SKM-1 (cell line): ENCODE measurements around the gene ZNF646.
A peak's percentile ranks its signal among the peaks of the same experiment; 100 is the strongest.
"Not testable (repeated sequence)": the region's sequence is repeated elsewhere in the genome, so short reads cannot be mapped to it uniquely, and the experiment has no call there.

Experiments used
- DNase-seq: peaks from one replicate; lab custom pipeline; 2025; ENCODE audit not compliant: unreplicated experiment; lab: John Stamatoyannopoulos, UW

ZNF646 gene

DNA sequence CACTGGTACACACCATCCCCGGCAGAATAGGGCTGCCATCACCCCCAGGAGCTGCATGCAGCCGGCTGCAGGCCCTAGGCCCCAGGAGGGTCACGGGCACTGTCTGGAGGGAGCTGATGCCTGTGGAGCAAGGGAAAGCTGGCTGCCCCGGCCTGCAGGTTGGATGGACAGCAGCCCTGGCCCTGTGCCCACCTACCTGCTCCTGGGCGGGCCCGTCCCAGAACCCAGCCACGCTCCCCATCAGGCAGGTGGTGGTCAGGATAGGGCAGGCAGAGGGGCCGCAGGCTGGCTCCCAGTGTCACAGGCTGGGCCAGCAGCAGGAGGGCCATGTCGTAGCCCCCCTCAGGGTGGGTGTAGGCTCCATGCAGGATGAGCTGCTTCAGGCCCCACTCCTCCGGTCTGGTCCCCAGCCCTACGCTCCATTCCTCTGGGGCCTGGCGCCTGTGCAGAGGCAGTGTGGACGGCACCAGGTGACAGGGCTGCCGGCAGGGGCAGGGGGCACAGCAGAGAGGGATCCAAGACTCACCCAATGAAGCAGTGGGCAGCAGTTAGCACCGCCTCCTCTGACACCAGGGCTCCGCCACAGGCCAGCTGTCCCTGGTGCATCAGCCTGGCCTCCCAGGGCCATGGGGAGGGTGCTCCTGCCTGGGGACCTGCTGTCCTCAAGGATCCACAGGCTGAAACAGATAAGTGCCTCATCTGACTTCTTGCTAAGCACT is 10.5 kb downstream of the ZNF646 start:
- no peak for DNase-seq

DNA sequence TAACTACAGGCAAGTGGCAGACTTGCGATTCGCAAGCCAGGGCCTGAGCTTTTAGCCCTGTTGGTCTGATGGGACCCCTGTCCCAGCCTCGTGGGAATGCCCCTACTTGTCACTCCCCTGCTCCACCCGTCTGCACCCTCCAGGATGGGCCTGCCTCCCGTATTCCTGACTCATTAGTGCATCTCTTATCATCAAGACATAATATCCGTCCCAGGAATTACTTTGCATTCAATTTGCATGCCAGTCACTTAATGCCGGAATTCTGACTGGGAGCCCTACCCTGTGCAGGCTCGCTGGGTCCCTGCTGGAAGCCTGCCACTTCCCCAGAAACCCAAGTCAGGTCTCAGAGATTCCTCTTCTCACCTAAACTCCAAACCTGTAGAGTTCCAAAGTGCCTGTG is 11.2 kb downstream of the ZNF646 start:
- DNase-seq, result no peak

DNA sequence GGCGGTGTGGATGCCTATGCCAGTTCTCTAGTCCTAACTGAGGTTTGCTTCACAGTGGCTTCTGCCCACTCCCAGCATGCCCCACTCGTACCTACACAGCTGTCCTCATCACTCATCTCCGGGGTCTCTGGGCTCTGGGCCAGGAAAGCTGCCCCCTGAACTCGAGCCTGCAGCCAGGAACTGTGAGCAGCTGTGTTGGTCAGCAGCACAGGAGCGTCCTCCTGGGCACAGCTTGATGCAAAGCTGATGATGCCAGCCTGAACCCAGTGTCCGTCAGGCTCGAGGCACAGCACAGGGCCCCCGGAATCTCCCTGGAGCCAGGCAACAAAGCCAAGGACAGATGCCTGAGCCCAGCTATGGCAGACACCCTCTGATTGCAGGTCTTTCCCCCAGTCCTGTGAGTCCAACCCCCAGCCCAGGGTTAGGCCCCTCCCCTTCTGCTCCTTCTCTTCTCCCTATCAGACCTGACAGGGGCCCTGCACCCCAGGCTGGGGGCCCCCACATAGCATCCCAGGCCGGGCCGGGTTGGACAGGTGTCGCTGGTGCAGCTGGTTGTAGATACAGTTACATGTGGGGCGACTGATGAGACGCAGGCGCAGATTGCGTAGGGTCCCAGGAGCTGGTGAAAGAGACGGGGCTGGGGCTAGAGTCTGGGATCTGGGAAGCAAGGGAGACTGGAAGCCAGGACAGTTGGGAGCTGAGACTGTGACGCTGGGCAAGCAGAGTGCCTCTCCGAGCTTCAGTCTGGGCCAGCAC is 11.8 kb downstream of the ZNF646 start:
- no peak for DNase-seq

- no peak for DNase-seq
Observed at GRCh38 chr16:31086629-31086906, 12.3 kb downstream of the ZNF646 start.

GRCh38 chr16:31087481-31087880 is 13.3 kb downstream of the ZNF646 start:
- DNase-seq, result no peak

DNA sequence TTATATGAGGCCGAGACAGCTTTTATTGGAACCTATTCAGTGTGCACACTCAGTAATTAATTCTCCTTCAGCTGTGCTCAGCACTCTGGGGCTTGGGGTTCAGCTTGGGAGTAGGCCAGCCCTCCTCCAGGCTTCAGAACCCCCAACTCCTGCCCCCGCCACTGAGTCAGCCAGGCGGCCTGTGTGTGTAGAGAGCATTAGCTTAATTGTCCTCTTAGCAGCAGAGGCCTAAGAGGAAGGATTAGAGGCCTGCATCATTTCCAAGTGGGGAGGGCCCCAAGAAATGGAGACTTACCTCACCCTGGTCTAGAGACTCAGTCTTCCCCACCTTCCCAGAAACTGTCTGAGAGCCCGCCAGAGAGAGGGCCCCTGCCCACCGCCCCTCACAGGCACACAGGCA is 13.7 kb downstream of the ZNF646 start:
- DNase-seq, result no peak

DNA sequence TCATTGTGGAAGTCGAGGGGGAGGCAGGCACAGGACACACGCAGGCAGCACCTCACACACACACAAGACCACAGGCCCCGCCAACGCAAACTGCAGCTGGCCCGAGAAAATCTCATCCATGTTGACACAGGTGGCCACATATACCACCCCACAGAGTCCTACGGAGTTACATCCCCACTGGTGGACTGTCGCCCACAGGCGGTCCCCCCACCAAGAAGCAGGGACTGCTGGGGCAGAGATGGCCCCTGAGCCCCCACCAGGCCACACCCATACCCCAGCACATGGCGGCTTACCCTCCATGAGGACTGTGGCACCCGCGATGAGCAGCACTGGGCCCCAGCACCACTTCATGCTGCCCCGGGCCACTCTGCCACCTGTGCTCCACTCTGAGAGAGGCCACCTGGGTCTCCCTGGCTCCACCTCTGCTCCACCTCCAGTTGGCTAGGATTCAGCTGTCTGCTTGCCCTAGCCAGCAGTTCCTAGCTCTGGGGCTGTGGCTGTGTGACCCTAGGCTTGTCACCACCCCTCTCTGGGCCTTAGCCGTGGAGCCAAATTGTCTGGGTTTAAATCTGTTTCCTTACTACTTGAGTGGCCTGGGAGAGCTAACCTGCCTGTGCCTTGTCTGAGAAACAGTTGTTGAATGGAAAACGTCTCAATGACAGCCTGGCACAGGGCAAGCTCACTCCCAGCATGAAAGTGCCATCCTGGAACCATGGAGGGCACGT is 14.4 kb downstream of the ZNF646 start, which contains the start of gene PRSS53:
Gene PRSS53 (minus strand): TSS at position 485 of the 725 bp plus-strand sequence. CDS start 134 bp downstream, at position 351.
- no peak for DNase-seq

DNA sequence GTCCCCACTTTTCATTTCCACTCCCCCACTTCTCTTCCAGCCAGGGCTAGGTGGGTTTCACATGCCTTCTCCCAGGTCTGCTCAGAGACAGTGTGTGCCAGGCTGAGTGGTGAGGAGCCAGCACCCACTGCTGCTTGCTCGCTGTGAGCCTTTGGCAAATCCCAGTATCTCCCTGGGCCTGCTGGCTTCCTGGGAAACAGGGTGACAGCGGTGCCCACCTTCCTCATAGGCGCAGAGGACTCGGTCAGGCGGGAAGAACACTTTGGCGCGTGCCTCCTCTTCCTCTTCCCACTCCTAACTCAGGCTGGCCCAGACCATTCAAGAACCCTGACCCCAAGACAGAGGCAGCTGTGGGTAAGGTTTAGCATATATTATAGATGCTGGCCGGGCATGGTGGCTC is 15.0 kb downstream of the ZNF646 start:
- DNase-seq, result no peak

- DNase-seq, result no peak
Observed at GRCh38 chr16:31090540-31090939, 16.3 kb downstream of the ZNF646 start.

GRCh38 chr16:31092330-31092729 is 18.1 kb downstream of the ZNF646 start:
- DNase-seq, result no peak

DNA sequence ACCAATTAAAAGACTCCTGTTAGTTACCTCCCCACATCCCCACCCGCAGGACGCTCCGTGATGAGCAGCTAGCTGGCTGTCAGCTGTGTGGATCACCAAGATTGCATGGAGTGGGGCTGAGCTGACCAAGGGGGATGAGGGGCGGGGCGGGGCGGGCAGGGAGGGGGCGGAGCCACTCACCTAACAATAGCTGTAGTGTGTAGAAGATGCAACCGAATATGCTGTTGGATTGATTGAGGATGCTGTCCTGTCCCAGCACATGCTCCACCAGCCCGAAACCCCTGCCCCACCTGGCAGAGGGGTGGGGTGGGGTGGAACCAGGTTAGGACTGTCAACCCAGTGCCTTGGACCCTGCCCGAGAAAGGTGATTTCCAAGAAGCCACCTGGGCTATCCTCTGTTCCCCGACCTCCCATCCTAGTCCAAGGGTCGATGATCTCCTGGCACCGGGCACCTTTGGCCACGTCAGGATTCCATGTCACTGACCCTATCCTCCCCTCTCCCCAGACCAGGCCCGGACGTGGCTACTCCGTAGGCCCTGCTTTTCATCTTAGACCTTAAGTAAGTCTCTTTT is 19.0 kb downstream of the ZNF646 start:
- no peak for DNase-seq

- no peak for DNase-seq
Observed at GRCh38 chr16:31094088-31094423, 19.8 kb downstream of the ZNF646 start.

- peak; percentile 98 for DNase-seq
Observed at GRCh38 chr16:31094424-31095120, 20.4 kb downstream of the ZNF646 start, which contains the start of gene VKORC1. TSS of gene VKORC1 (minus strand) at chr16:31094797. CDS start at chr16:31094729, 68 bp downstream.

DNA sequence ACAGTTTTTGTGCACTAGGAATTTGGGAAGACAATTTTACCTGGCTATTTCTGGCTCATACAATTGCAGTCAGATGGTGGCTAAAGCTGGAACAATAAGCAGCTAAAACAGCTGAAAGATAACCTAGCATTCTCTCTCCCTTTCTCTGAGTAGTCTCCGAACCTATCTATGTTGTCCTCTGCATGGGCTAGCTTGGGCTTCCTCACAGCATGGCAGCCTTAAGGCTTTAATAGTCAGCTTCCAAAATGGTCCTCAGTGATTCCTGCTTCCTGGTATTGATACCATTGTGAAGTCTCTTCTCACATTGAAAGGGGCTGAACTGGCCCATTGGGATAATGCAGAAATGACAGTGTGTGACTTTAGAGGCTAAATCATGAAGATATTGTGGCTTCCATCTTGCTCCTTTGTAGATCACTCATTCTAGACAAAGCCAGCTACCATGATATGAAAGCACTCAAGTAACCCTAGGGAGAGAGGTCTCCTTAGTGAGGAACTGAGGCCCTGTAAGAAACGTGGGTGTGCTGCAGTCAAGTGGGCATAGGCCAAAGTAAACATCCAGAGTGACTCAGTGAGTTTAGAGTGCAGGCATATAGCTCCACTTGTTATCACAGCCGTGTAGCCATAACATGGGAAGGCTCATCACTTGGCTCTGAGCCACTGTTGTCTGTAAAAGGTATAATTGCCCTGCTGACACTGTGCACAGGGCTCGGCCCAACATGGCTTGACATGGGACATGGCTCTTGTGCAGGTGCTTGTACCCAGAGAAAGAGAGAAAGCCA is 25.8 kb downstream of the ZNF646 start:
- no peak for DNase-seq

- DNase-seq, result not testable (repeated sequence)
Observed at GRCh38 chr16:31100876-31101641, 26.8 kb downstream of the ZNF646 start.

DNA sequence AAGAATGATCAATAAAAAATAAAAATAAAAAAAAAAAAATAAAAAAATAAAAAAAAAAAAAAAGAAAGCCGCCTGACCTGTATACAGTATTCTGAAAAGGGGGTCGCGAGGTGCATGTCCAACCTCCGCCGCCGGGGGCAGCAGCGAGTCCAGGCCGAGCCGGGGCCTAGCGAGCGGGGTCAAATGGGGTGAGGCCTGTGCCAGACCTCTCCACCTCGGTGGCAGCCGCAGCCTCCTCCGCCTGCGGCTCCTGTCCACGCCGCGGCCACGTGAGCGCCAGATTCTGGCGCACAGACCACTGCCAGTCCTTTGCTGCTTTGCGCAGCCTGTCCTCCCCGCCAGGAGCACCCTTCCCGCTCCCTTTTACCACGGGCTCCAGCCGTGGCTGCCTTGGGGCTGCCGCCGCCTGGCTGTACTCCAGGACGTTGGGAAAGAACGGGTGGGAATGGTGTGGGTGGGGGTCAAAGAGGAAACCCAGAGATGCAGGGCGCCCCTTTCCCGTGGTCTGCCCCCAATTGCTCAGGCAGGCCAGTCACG is 31.5 kb downstream of the ZNF646 start:
- peak; percentile 87 for DNase-seq

DNA sequence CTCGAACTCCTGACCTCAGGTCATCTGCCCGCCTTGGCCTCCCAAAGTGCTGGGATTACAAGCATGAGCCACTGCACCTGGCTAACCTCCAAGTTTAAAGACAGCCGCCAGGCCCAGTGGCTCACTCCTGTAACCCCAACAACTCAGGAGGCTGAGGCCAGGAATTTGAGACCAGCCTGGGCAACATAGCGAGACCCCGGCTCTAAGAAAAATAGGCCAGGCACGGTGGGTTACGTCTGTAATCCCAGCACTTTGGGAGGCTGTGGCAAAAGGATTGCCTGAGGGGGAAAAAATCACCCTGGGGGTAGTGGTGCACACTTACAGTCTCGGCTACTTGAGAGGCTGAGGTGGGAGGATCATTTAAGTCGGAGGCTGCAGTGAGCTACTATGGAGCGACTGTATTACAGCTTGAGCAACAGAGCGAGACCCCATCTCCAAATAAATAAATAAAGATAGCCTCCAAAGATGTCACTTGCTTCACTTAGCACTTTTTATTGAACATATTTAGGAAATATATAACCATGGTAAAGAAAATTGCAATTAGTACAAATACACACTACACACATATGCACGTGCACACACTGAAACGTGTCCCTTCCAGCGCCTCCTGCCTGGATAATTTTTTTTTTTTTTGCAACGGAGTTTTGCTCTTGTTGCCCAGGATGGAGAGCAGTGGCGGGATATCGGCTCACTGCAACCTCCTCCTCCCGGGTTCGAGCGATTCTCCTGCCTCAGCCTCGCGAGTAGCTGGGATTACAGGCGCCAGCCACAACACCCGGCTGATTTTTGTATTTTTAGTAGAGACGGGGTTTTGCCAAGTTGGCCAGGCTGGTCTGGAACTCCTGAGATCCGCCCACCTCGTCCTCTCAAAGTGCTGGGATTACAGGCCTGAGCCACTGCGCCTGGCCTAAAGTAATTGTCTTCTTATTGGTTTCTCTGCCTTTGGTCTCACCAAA is 32.6 kb downstream of the ZNF646 start:
- DNase-seq, result no peak

GRCh38 chr16:31107465-31107867 is 33.2 kb downstream of the ZNF646 start:
- no peak for DNase-seq
